Naive thymus-derived CD4-positive, alpha-beta T cell (primary cell): ENCODE data around the gene MCUB. TPM values are rescaled to one million over a fixed set of nuclear protein-coding genes. Genes with fewer than 3 reads are reported as not detected.

ENCODE experiments used
- ATAC-seq: fragments of 150-1000 bp; cut with Tn5 transposase; 2 replicates; pipeline ENCODE4 v1.10.0; 2021; ENCODE audit warnings: mild to moderate bottlenecking, moderate library complexity
- CTCF ChIA-PET: fragments of 350-600 bp; sonication (Branson Sonifier 250); formaldehyde crosslinking; loops from one replicate; lab custom pipeline; 2021; ENCODE audit warnings: antibody characterized with exemption; lab: Charles Lee
- POLR2A ChIA-PET: fragments of 350-600 bp; sonication (Branson Sonifier 250); formaldehyde crosslinking; loops from one replicate; lab custom pipeline; 2021; ENCODE audit warnings: antibody characterized with exemption, inconsistent platforms; lab: Charles Lee
- DNase-seq, 9 donors: peaks; one replicate each; pipeline versions ENCODE4 v3.0.0 to v3.0.0-alpha.2; 2020 to 2022; ENCODE audit warnings: mixed read lengths in 1 of 9
- H3K27ac ChIP-seq: one replicate; pipeline ENCODE4 v1.7.0; 2013; ENCODE audit warnings: mild to moderate bottlenecking, low read depth, low read length, moderate library complexity
- H3K27me3 ChIP-seq, 2 donors: one replicate each; pipeline ENCODE4 v1.7.0; 2013; ENCODE audit warnings: low read length in 2 of 2, mild to moderate bottlenecking in 2 of 2, moderate library complexity in 2 of 2; ENCODE audit not compliant: control insufficient read depth in 2 of 2, insufficient read depth in 2 of 2
- H3K36me3 ChIP-seq, 3 experiments: 1 replicate in 2 of 3; 2 replicates in 1 of 3; pipeline ENCODE4 v1.7.0; 2013; ENCODE audit warnings: low read length in 3 of 3, mild to moderate bottlenecking in 3 of 3, moderate library complexity in 1 of 3; ENCODE audit not compliant: insufficient read depth in 3 of 3, control insufficient read depth in 2 of 3
- H3K4me1 ChIP-seq, 2 donors: one replicate each; pipeline ENCODE4 v1.7.0; 2013; ENCODE audit warnings: low read length in 2 of 2, mild to moderate bottlenecking in 2 of 2, moderate library complexity in 1 of 2; ENCODE audit not compliant: control insufficient read depth in 2 of 2, insufficient read depth in 2 of 2
- H3K4me3 ChIP-seq: 2 replicates; pipeline ENCODE4 v1.7.0; 2013; ENCODE audit warnings: mild to moderate bottlenecking, low read length
- H3K9me3 ChIP-seq, 3 experiments: 1 replicate in 2 of 3; 2 replicates in 1 of 3; pipeline ENCODE4 v1.7.0; 2013; ENCODE audit warnings: low read length in 3 of 3; ENCODE audit not compliant: control insufficient read depth in 2 of 3
- H3K27ac Mint-ChIP-seq, 9 donors: one replicate each; pipeline ENCODE4 v1.8.0; 2020 to 2022; ENCODE audit warnings: mixed read lengths in 9 of 9, mild to moderate bottlenecking in 8 of 9, moderate library complexity in 5 of 9, inconsistent platforms in 2 of 9
- H3K27me3 Mint-ChIP-seq, 5 donors: one replicate each; pipeline ENCODE4 v1.8.0; 2021 to 2022; ENCODE audit warnings: mixed read lengths in 5 of 5, mild to moderate bottlenecking in 1 of 5
- H3K36me3 Mint-ChIP-seq, 5 donors: one replicate each; pipeline ENCODE4 v1.8.0; 2020 to 2022; ENCODE audit warnings: mixed read lengths in 5 of 5, mild to moderate bottlenecking in 3 of 5, inconsistent platforms in 1 of 5
- H3K4me1 Mint-ChIP-seq, 7 donors: one replicate each; pipeline ENCODE4 v1.8.0; 2020 to 2022; ENCODE audit warnings: mixed read lengths in 7 of 7, mild to moderate bottlenecking in 3 of 7, inconsistent platforms in 1 of 7
- H3K4me3 Mint-ChIP-seq, 10 donors: one replicate each; pipeline ENCODE4 v1.8.0; 2020 to 2022; ENCODE audit warnings: mild to moderate bottlenecking in 10 of 10, mixed read lengths in 10 of 10, moderate library complexity in 6 of 10, inconsistent platforms in 2 of 10
- H3K9me3 Mint-ChIP-seq, 11 donors: one replicate each; pipeline ENCODE4 v1.8.0; 2020 to 2022; ENCODE audit warnings: mixed read lengths in 11 of 11, mild to moderate bottlenecking in 4 of 11, inconsistent platforms in 1 of 11, moderate library complexity in 1 of 11
- intact Hi-C, 2 donors: fragments of 100-400 bp; cut with micrococcal nuclease; formaldehyde crosslinking; loops; one replicate each; pipeline ENCODE4 v1.15.1; 2023
- polyA plus RNA-seq, 2 donors: library from polyadenylated mRNA; unstranded; fragments of 300-500 nt; fragmentation: Illumina TruSeq; gene quantifications; one replicate each; pipeline ENCODE4 v1.2.3, GENCODE V29; 2021
- total RNA-seq, 6 experiments: library from RNA in 5 of 6; stranded (reverse) in 5 of 6; gene quantifications; 1 replicate in 5 of 6; 2 replicates in 1 of 6; pipeline ENCODE4 v1.2.3 and lab custom pipeline; 2021 to 2026

The MCUB gene
- total and polyA plus RNA-seq, 7 experiments from 2014 or later, result 83.4 to 207 (median 164) TPM

- peak within 1 kb of the TSS; percentile 78 for H3K4me3 ChIP-seq
- peaks cover 0 to 7% (median 5%) of the 10 kb centered on the region in 5 donors for H3K36me3 Mint-ChIP-seq
- H3K27ac Mint-ChIP-seq, result peak within 1 kb of the TSS; percentile 85 to 95 (median 94)
- DNase-seq (peak; percentile 64 to 78 (median 75)), ATAC-seq (peak; percentile 92)
- CTCF ChIA-PET, result interaction anchor here (0.7 to 1.2 kb wide), 4 partner anchors 12 to 270 kb away, joined by 3 read pairs; no protein-coding TSS in a partner anchor
- no peaks in the 10 kb centered on the region for H3K27me3 ChIP-seq
- peaks cover 0 to 8% (median 0%) of the 10 kb centered on the region in 11 donors for H3K9me3 Mint-ChIP-seq
- peaks cover 20 to 50% (median 48%) of the 10 kb centered on the region in 7 donors for H3K4me1 Mint-ChIP-seq
- POLR2A ChIA-PET, result interaction anchor here (0.7 to 4.1 kb wide), 10 partner anchors 9 to 270 kb away, joined by 3 to 18 read pairs (median 4); partner anchors contain the start of genes MCUB, PLA2G12A and SEC24B
- H3K27me3 Mint-ChIP-seq, result no peaks in the 10 kb centered on the region
- H3K4me1 ChIP-seq, result peaks cover 8 to 16% of the 10 kb centered on the region in 2 donors
- intact Hi-C loops, result loop anchor here (1.0 to 10.0 kb wide), 16 partner anchors 12 to 1708 kb away; partner anchors contain the start of genes GAR1 (in 2 of the 2), SEC24B (in 2 of the 2), ELOVL6 (in 1 of the 2) and MCUB (in 1 of the 2)
- no peaks in the 10 kb centered on the region for H3K9me3 ChIP-seq
- H3K36me3 ChIP-seq, result peaks cover 0 to 10% (median 0%) of the 10 kb centered on the region in 3 experiments
- peak within 1 kb of the TSS; percentile 83 for H3K27ac ChIP-seq
- H3K4me3 Mint-ChIP-seq, result peak within 1 kb of the TSS; percentile 86 to 96 (median 94)
Observed at GRCh38 chr4:109702950-109703663, 143.1 kb downstream of the MCUB start, which contains the start of gene CASP6. TSS of gene CASP6 (minus strand) at chr4:109703445. CDS start at chr4:109703395, 50 bp downstream.

GRCh38 chr4:109703664-109704361, 143.8 kb downstream of the MCUB start:
- intact Hi-C loops, result loop anchor here (1.0 to 10.0 kb wide), 15 partner anchors 15 to 1709 kb away; partner anchors contain the start of genes GAR1 (in 2 of the 2), SEC24B (in 2 of the 2), ELOVL6 (in 1 of the 2) and MCUB (in 1 of the 2)
- H3K9me3 ChIP-seq, result no peaks in the 10 kb centered on the region
- no peak for DNase-seq
- Mint-ChIP-seq H3K4me3 (peak overlapping the region; percentile 86 to 96 (median 94)), H3K27me3 (no peaks in the 10 kb centered on the region), H3K4me1 (peaks cover 20 to 44% (median 41%) of the 10 kb centered on the region in 7 donors), H3K27ac (peak overlapping the region; percentile 78 to 95 (median 89)), H3K9me3 (peaks cover 0 to 8% (median 0%) of the 10 kb centered on the region in 11 donors), H3K36me3 (peaks cover 0 to 8% (median 5%) of the 10 kb centered on the region in 5 donors)
- no peak for ATAC-seq
- peak overlapping the region; percentile 78 for H3K4me3 ChIP-seq
- peaks cover 0 to 10% (median 0%) of the 10 kb centered on the region in 3 experiments for H3K36me3 ChIP-seq
- ChIA-PET CTCF (interaction anchor here (0.7 to 1.2 kb wide), 4 partner anchors 13 to 271 kb away, joined by 3 read pairs; no protein-coding TSS in a partner anchor), POLR2A (interaction anchor here (0.7 to 4.1 kb wide), 7 partner anchors 8 to 270 kb away, joined by 3 to 18 read pairs (median 4); partner anchors contain the start of genes MCUB, PLA2G12A and SEC24B)
- peak overlapping the region; percentile 83 for H3K27ac ChIP-seq
- no peaks in the 10 kb centered on the region for H3K27me3 ChIP-seq
- peaks cover 8 to 16% of the 10 kb centered on the region in 2 donors for H3K4me1 ChIP-seq

- ChIA-PET POLR2A (no interaction called here), CTCF (no interaction called here)
- Mint-ChIP-seq H3K4me1 (peaks cover 5 to 9% (median 8%) of the 10 kb centered on the region in 7 donors), H3K9me3 (no peaks in the 10 kb centered on the region), H3K27ac (peak overlapping the region in 3 of 9 donors; percentile 8 to 39 (median 22)), H3K4me3 (no peak overlapping the region), H3K36me3 (peaks cover 0 to 14% (median 0%) of the 10 kb centered on the region in 5 donors), H3K27me3 (no peaks in the 10 kb centered on the region)
- no peaks in the 10 kb centered on the region for H3K4me1 ChIP-seq
- ATAC-seq (no peak), DNase-seq (no peak)
- no peaks in the 10 kb centered on the region for H3K36me3 ChIP-seq
- H3K27me3 ChIP-seq, result no peaks in the 10 kb centered on the region
- no peak overlapping the region for H3K27ac ChIP-seq
- H3K4me3 ChIP-seq, result no peak overlapping the region
- intact Hi-C loops, result loop anchor here in 1 of 2 donors (10.0 kb wide), 2 partner anchors 486 to 1714 kb away; partner anchors contain the start of gene ELOVL6
- H3K9me3 ChIP-seq, result no peaks in the 10 kb centered on the region
Observed at GRCh38 chr4:109708435-109708834, 148.4 kb downstream of the MCUB start.

- ATAC-seq, result no peak
- Histone ChIP-seq H3K27me3 (no peaks in the 10 kb centered on the region), H3K4me3 (no peak overlapping the region), H3K9me3 (no peaks in the 10 kb centered on the region), H3K27ac (no peak overlapping the region), H3K36me3 (peaks cover 0 to 2% (median 0%) of the 10 kb centered on the region in 3 experiments), H3K4me1 (no peaks in the 10 kb centered on the region)
- ChIA-PET POLR2A (no interaction called here), CTCF (no interaction called here)
- H3K27ac Mint-ChIP-seq, result peak overlapping the region in 2 of 9 donors; percentile 39 to 49
- H3K4me3 Mint-ChIP-seq, result no peak overlapping the region
- H3K27me3 Mint-ChIP-seq, result no peaks in the 10 kb centered on the region
- H3K9me3 Mint-ChIP-seq, result no peaks in the 10 kb centered on the region
- intact Hi-C loops, result loop anchor here in 1 of 2 donors (10.0 kb wide), 2 partner anchors 486 to 1714 kb away; partner anchors contain the start of gene ELOVL6
- H3K36me3 Mint-ChIP-seq, result peaks cover 0 to 14% (median 0%) of the 10 kb centered on the region in 5 donors
- DNase-seq, result no peak
- peaks cover 2 to 4% (median 4%) of the 10 kb centered on the region in 7 donors for H3K4me1 Mint-ChIP-seq
Observed at GRCh38 chr4:109708990-109709389, 148.9 kb downstream of the MCUB start.

GRCh38 chr4:109713500-109713899, 153.5 kb downstream of the MCUB start:
- no peaks in the 10 kb centered on the region for H3K27me3 Mint-ChIP-seq
- intact Hi-C loops, result no loop called here
- H3K27me3 ChIP-seq, result no peaks in the 10 kb centered on the region
- ATAC-seq (no peak), DNase-seq (no peak)
- no peak overlapping the region for H3K4me3 Mint-ChIP-seq
- H3K4me1 ChIP-seq, result no peaks in the 10 kb centered on the region
- no peak overlapping the region for H3K27ac ChIP-seq
- H3K27ac Mint-ChIP-seq, result no peak overlapping the region
- ChIA-PET CTCF (no interaction called here), POLR2A (interaction anchor here (0.9 kb wide), 1 partner anchor 9 kb away, joined by 3 read pairs; no protein-coding TSS in a partner anchor)
- no peaks in the 10 kb centered on the region for H3K9me3 Mint-ChIP-seq
- no peak overlapping the region for H3K4me3 ChIP-seq
- H3K9me3 ChIP-seq, result no peaks in the 10 kb centered on the region
- H3K36me3 Mint-ChIP-seq, result peaks cover 0 to 37% (median 19%) of the 10 kb centered on the region in 5 donors
- H3K36me3 ChIP-seq, result peaks cover 0 to 28% (median 0%) of the 10 kb centered on the region in 3 experiments
- peaks cover 0 to 4% (median 0%) of the 10 kb centered on the region in 7 donors for H3K4me1 Mint-ChIP-seq

- H3K27ac Mint-ChIP-seq, result no peak overlapping the region
- no peaks in the 10 kb centered on the region for H3K27me3 Mint-ChIP-seq
- POLR2A ChIA-PET, result no interaction called here
- peaks cover 0 to 3% (median 0%) of the 10 kb centered on the region in 11 donors for H3K9me3 Mint-ChIP-seq
- Histone ChIP-seq H3K4me1 (no peaks in the 10 kb centered on the region), H3K36me3 (peaks cover 0 to 31% (median 0%) of the 10 kb centered on the region in 3 experiments), H3K27me3 (no peaks in the 10 kb centered on the region), H3K27ac (no peak overlapping the region), H3K4me3 (no peak overlapping the region), H3K9me3 (no peaks in the 10 kb centered on the region)
- CTCF ChIA-PET, result no interaction called here
- peaks cover 9 to 35% (median 28%) of the 10 kb centered on the region in 5 donors for H3K36me3 Mint-ChIP-seq
- H3K4me1 Mint-ChIP-seq, result peaks cover 0 to 22% (median 11%) of the 10 kb centered on the region in 7 donors
- ATAC-seq (no peak), DNase-seq (no peak)
- intact Hi-C loops, result no loop called here
- H3K4me3 Mint-ChIP-seq, result no peak overlapping the region
Observed at GRCh38 chr4:109718759-109719158, 158.7 kb downstream of the MCUB start.
